Activated gamma-delta T cell treated with anti-CD3 and anti-CD28 coated beads, Interleukin-2, amount 50 U/mL, for 16 hours (primary cell): ENCODE results near the gene EDAR.

Source experiments
- DNase-seq: peaks from one replicate; pipeline ENCODE4 v3.0.0-alpha.2; 2020; ENCODE audit warnings: low read depth

The EDAR gene

GRCh38 chr2:108967757-108968156, 21.3 kb downstream of the EDAR start:
- DNase-seq: no peak

GRCh38 chr2:108965540-108966289, 23.3 kb downstream of the EDAR start:
- DNase-seq: peak; percentile 43

GRCh38 chr2:108963057-108963456, 26.0 kb downstream of the EDAR start:
- no peak for DNase-seq

GRCh38 chr2:108961796-108962195, 27.2 kb downstream of the EDAR start:
- DNase-seq: no peak

GRCh38 chr2:108960006-108960405, 29.0 kb downstream of the EDAR start:
- DNase-seq: no peak

GRCh38 chr2:108959401-108959800, 29.6 kb downstream of the EDAR start:
- no peak for DNase-seq

- no peak for DNase-seq
These were observed 30.2 kb downstream of the EDAR start for GRCh38 chr2:108958632-108959341.

GRCh38 chr2:108958002-108958401, 31.0 kb downstream of the EDAR start:
- no peak for DNase-seq

GRCh38 chr2:108956375-108956774, 32.6 kb downstream of the EDAR start:
- no peak for DNase-seq

GRCh38 chr2:108950369-108951135, 38.5 kb downstream of the EDAR start:
- no peak for DNase-seq

GRCh38 chr2:108949316-108950239, 39.4 kb downstream of the EDAR start:
- DNase-seq: no peak

- no peak for DNase-seq
These were observed 41.6 kb downstream of the EDAR start for GRCh38 chr2:108947271-108947907.

GRCh38 chr2:108946442-108946841, 42.6 kb downstream of the EDAR start:
- no peak for DNase-seq

GRCh38 chr2:108945969-108946368, 43.1 kb downstream of the EDAR start:
- DNase-seq: no peak

- no peak for DNase-seq
These were observed 44.3 kb downstream of the EDAR start for GRCh38 chr2:108944601-108945331.

GRCh38 chr2:108943751-108944150, 45.3 kb downstream of the EDAR start:
- no peak for DNase-seq

GRCh38 chr2:108942888-108943287, 46.1 kb downstream of the EDAR start:
- no peak for DNase-seq

- no peak for DNase-seq
These were observed 46.7 kb downstream of the EDAR start for GRCh38 chr2:108942231-108942825.

GRCh38 chr2:108941767-108942166, 47.3 kb downstream of the EDAR start:
- no peak for DNase-seq

GRCh38 chr2:108941161-108941665, 47.8 kb downstream of the EDAR start:
- no peak for DNase-seq
